K562 (cell line): ENCODE measurements around the gene ANTXRL. TPM values are rescaled to one million over a fixed set of nuclear protein-coding genes. Genes with fewer than 3 reads are reported as not detected.

ENCODE experiments used
- ATAC-seq: fragments of 200-7000 bp; cut with Tn5 transposase; 3 replicates; pipeline ENCODE4 v1.9.1; 2020; ENCODE audit warnings: moderate library complexity
- BruUV-seq: library from RNA; stranded (reverse); fragments of 400-500 nt; replicated peaks from 2 replicates; lab custom pipeline; 2021; lab: Mats Ljungman, UMichigan
- CTCF ChIA-PET: fragments of 300-600 bp; formaldehyde crosslinking; extraction: SDS; loops from one replicate; lab custom pipeline; 2021; ENCODE audit warnings: low intra/inter-chr PET ratio; lab: Yijun Ruan, JAX
- POLR2A ChIA-PET: fragments of 300-600, 350-650 bp; sonication (Branson Sonifier 250); formaldehyde crosslinking; extraction: SDS; loops from one replicate; lab custom pipeline; 2021; ENCODE audit warnings: antibody characterized with exemption, inconsistent platforms; lab: Yijun Ruan, JAX
- DNase-seq, 4 experiments: peaks; one replicate each; pipeline versions ENCODE4 v3.0.0 to v3.0.0-alpha.2; 2011 to 2018; ENCODE audit warnings: low spot score in 3 of 4, mixed read lengths in 3 of 4; ENCODE audit errors: extremely low read depth in 1 of 4
- FAIRE-seq: peaks from 2 replicates; lab custom pipeline; 2011; peaks lifted over from hg19 to GRCh38; lab: Jason Lieb, UNC
- H2AFZ ChIP-seq: 2 replicates; pipeline ENCODE4 v1.6.0; 2011; ENCODE audit warnings: low read depth, low read length, control low read depth, inconsistent platforms
- H3K27ac ChIP-seq: fragments of 200-600 bp; 3 replicates; pipeline ENCODE4 v1.8.0; 2011; ENCODE audit warnings: low read depth, mild to moderate bottlenecking, control low read depth, inconsistent platforms, low read length, moderate library complexity, mixed read lengths; ENCODE audit errors: extremely low read depth
- H3K27me3 ChIP-seq, 2 experiments: fragments of 300-600 bp in 1 of 2; 2 replicates in 1 of 2; 3 replicates in 1 of 2; pipeline versions ENCODE4 v1.6.0 to v1.8.0; 2011; ENCODE audit warnings: inconsistent platforms in 2 of 2, low read length in 2 of 2, mild to moderate bottlenecking in 1 of 2, mixed read lengths in 1 of 2, moderate library complexity in 1 of 2; ENCODE audit not compliant: control insufficient read depth in 2 of 2, insufficient read depth in 2 of 2
- H3K36me3 ChIP-seq: fragments of 300-600 bp; 3 replicates; pipeline ENCODE4 v1.8.0; 2011; ENCODE audit warnings: mild to moderate bottlenecking, low read length, inconsistent platforms; ENCODE audit not compliant: control insufficient read depth, insufficient read depth
- H3K4me1 ChIP-seq, 2 experiments: fragments of 200-600 bp in 1 of 2; replicated peaks in 1 of 2; 2 replicates in 1 of 2; 3 replicates in 1 of 2; pipeline versions ENCODE4 v1.5.1 to v1.8.0; 2011; ENCODE audit warnings: inconsistent platforms in 2 of 2, low read length in 2 of 2, mild to moderate bottlenecking in 1 of 2, mixed read lengths in 1 of 2, moderate library complexity in 1 of 2; ENCODE audit not compliant: control insufficient read depth in 2 of 2, insufficient read depth in 2 of 2
- H3K4me2 ChIP-seq: 2 replicates; pipeline ENCODE4 v1.6.1; 2011; ENCODE audit warnings: low read length, control low read depth, inconsistent platforms, mixed read lengths; ENCODE audit not compliant: insufficient read depth
- H3K4me3 ChIP-seq: fragments of 200-600 bp; sonication (generic), shearing (Covaris generic); 2 replicates; pipeline ENCODE4 v1.5.1; 2016; ENCODE audit warnings: control low read depth, inconsistent platforms
- H3K79me2 ChIP-seq: fragments of 200-600 bp; 3 replicates; pipeline ENCODE4 v1.8.0; 2011; ENCODE audit warnings: low read length, inconsistent platforms; ENCODE audit not compliant: control insufficient read depth, insufficient read depth
- H3K9ac ChIP-seq, 2 experiments: 2 replicates each; pipeline versions ENCODE4 v1.6.0 to v1.6.1; 2011; ENCODE audit warnings: low read depth in 2 of 2, low read length in 2 of 2, control low read depth in 1 of 2, inconsistent platforms in 1 of 2, mild to moderate bottlenecking in 1 of 2, mixed read lengths in 1 of 2; ENCODE audit not compliant: insufficient read depth in 1 of 2
- H3K9me1 ChIP-seq: one replicate; pipeline ENCODE4 v1.6.0; 2011; ENCODE audit warnings: inconsistent platforms, mild to moderate bottlenecking, low read length, moderate library complexity; ENCODE audit not compliant: control insufficient read depth, insufficient read depth
- H3K9me3 ChIP-seq: replicated peaks from 2 replicates; pipeline ENCODE4 v1.5.1; 2011; ENCODE audit warnings: low read depth, low read length, inconsistent platforms; ENCODE audit not compliant: control insufficient read depth, insufficient read depth
- H4K20me1 ChIP-seq: replicated peaks from 2 replicates; pipeline ENCODE4 v1.6.1; 2011; ENCODE audit warnings: low read length, inconsistent platforms, mixed read lengths; ENCODE audit not compliant: control insufficient read depth, insufficient read depth
- ARID2 ChIP-seq: fragments of 450-650 bp; IDR thresholded peaks from 2 replicates; pipeline ENCODE4 v1.6.1; 2017; ENCODE audit warnings: antibody characterized with exemption, mild to moderate bottlenecking
- BRF2 ChIP-seq: IDR thresholded peaks from 3 replicates; pipeline ENCODE4 v1.6.1; 2011; ENCODE audit warnings: borderline replicate concordance, mild to moderate bottlenecking; ENCODE audit not compliant: insufficient read length, insufficient read depth
- EHMT2 ChIP-seq: fragments of 450-650 bp; IDR thresholded peaks from 2 replicates; pipeline ENCODE4 v1.6.1; 2018; ENCODE audit warnings: antibody characterized with exemption
- GATA2 ChIP-seq: sonication (generic); formaldehyde crosslinking; IDR thresholded peaks from 2 replicates; pipeline ENCODE4 v1.4.0; 2020; ENCODE audit warnings: mild to moderate bottlenecking, missing genetic modification reagents
- KDM4B ChIP-seq, 2 experiments: fragments of 450-650 bp in 1 of 2; sonication (generic) in 1 of 2; IDR thresholded peaks; 2 replicates each; pipeline ENCODE4 v1.6.1; 2016 to 2017; ENCODE audit warnings: borderline replicate concordance in 2 of 2, antibody characterized with exemption in 1 of 2, low read depth in 1 of 2, mild to moderate bottlenecking in 1 of 2
- MYNN ChIP-seq, 2 experiments: sonication (generic); formaldehyde crosslinking in 1 of 2; IDR thresholded peaks; 2 replicates each; pipeline versions ENCODE4 v1.5.0 to v1.6.1; 2016 to 2020; ENCODE audit warnings: antibody characterized with exemption in 1 of 2, missing genetic modification reagents in 1 of 2
- SRSF1 ChIP-seq: fragments of 200-400 bp; formaldehyde crosslinking; IDR thresholded peaks from 2 replicates; pipeline ENCODE4 v1.6.1; 2017; ENCODE audit warnings: mild to moderate bottlenecking, low read depth, low read length, moderate library complexity
- THAP12 ChIP-seq: fragments of 250-450 bp; sonication (Bioruptor Pico); IDR thresholded peaks from 2 replicates; pipeline ENCODE4 v1.9.0; 2021; ENCODE audit warnings: mild to moderate bottlenecking, inconsistent platforms
- ZNF76 ChIP-seq: fragments of 250-450 bp; sonication (Bioruptor Pico); IDR thresholded peaks from 2 replicates; pipeline ENCODE4 v1.4.0; 2020; ENCODE audit warnings: mild to moderate bottlenecking, moderate library complexity, borderline replicate concordance
- WGBS: fragments of 100-300 bp; shearing (Covaris generic); methylation state at CpG from one replicate; pipeline ENCODE4 v1.1.6; 2016; ENCODE audit warnings: low coverage, mixed read lengths; ENCODE audit not compliant: insufficient coverage; ENCODE audit errors: missing lambda C conversion rate; 5-methylcytosine and 5-hydroxymethylcytosine counted together
- in situ Hi-C: fragments of 300-500 bp; cut with MboI; formaldehyde crosslinking; loops from 4 replicates; pipeline ENCODE4 v1.15.0; 2018; ENCODE audit warnings: inconsistent platforms, mixed read lengths
- intact Hi-C: fragments of 100-400 bp; cut with micrococcal nuclease; formaldehyde crosslinking; loops from 2 replicates; pipeline ENCODE4 v1.14.2; 2022
- polyA plus RNA-seq, 8 experiments: library from polyadenylated mRNA; depleted of rRNA in 4 of 8; stranded (reverse) in 5 of 8; unstranded in 3 of 8; fragments of >200 nt; fragmentation: Nextera tagmentation in 2 of 8; fragmentation: Illumina TruSeq in 1 of 8; extraction: Ambion mirVana in 2 of 8; extraction: Trizol in 1 of 8; gene quantifications; 2 replicates each; pipeline versions ENCODE4 v1.2.1 to v1.2.3, GENCODE V29; 2011 to 2014; ENCODE audit warnings: inconsistent platforms in 1 of 8, missing spikeins in 1 of 8
- total RNA-seq, 7 experiments: library from RNA; depleted of rRNA in 6 of 7; stranded (reverse); fragments of >200 nt in 6 of 7; fragmentation: Illumina TruSeq in 2 of 7; extraction: Trizol in 2 of 7; gene quantifications; 2 replicates each; pipeline versions ENCODE4 v1.2.1 to v1.2.3, GENCODE V29; 2011 to 2021; ENCODE audit warnings: low replicate concordance in 1 of 7
- TF ChIP-seq, protein P1 (sequence below): conservative IDR thresholded peaks from 2 replicates; pipeline ENCODE4 v1.6.1; 2011; ENCODE audit warnings: low read depth, mild to moderate bottlenecking, low read length; ENCODE audit not compliant: control insufficient read depth

The ANTXRL gene
- total and polyA plus RNA-seq, 9 of the 15 experiments (the other 6 are each of a cell fraction or from before 2014, with no cell fraction given), result not detected

- ATAC-seq (no peak), FAIRE-seq (no peak), DNase-seq (no peak)
- peaks cover 0 to 16% of the 10 kb centered on the region in 2 experiments; a peak in 2 of 5 replicates for H3K4me1 ChIP-seq
- no peak overlapping the region for H3K27ac ChIP-seq
- 9% methylated on average over 8 of the region's 8 CpGs for WGBS
- no peaks in the 10 kb centered on the region for H3K9me3 ChIP-seq
- H2AFZ ChIP-seq, result no peak overlapping the region
- no peaks in the 10 kb centered on the region for H3K79me2 ChIP-seq
- TF ChIP-seq BRF2, result no peak
- no peak for TF ChIP-seq GATA2 (CRISPR knock-in tag)
- no peak for TF ChIP-seq MYNN (IDR thresholded peaks at IDR 0.05)
- TF ChIP-seq MYNN (CRISPR knock-in tag; IDR thresholded peaks at IDR 0.05), result no peak
- TF ChIP-seq SRSF1, result no peak
- TF ChIP-seq, protein P1, sequence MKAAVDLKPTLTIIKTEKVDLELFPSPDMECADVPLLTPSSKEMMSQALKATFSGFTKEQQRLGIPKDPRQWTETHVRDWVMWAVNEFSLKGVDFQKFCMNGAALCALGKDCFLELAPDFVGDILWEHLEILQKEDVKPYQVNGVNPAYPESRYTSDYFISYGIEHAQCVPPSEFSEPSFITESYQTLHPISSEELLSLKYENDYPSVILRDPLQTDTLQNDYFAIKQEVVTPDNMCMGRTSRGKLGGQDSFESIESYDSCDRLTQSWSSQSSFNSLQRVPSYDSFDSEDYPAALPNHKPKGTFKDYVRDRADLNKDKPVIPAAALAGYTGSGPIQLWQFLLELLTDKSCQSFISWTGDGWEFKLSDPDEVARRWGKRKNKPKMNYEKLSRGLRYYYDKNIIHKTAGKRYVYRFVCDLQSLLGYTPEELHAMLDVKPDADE, result no peak
- no peak for TF ChIP-seq ZNF76 (CRISPR knock-in tag)
- TF ChIP-seq ARID2, result no peak
- no peak for TF ChIP-seq KDM4B (IDR thresholded peaks at IDR 0.05; ENCODE audit: borderline replicate concordance in 2 of 2, low read depth in 1 of 2)
- no peak for TF ChIP-seq EHMT2
- no peak for TF ChIP-seq THAP12 (CRISPR knock-in tag)
- in situ Hi-C loops, result loop anchor here (25.0 kb wide), 1 partner anchor 1593 kb away; no protein-coding TSS in a partner anchor
- H3K9ac ChIP-seq, result peak overlapping the region in 1 of 2 experiments; percentile 32; a peak in 1 of 4 replicates
- peaks cover 15 to 72% of the 10 kb centered on the region in 2 experiments for H3K27me3 ChIP-seq
- H4K20me1 ChIP-seq, result no peaks in the 10 kb centered on the region; the same call in 1 of the 2 replicates
- no peaks in the 10 kb centered on the region for H3K36me3 ChIP-seq
- BruUV-seq, result no TSS peak
- H3K4me3 ChIP-seq, result no peak overlapping the region
- ChIA-PET CTCF (no interaction called here), POLR2A (interaction anchor here (0.6 kb wide), 1 partner anchor 257 kb away, joined by 3 read pairs; no protein-coding TSS in a partner anchor)
- intact Hi-C loops, result no loop called here
- no peaks in the 10 kb centered on the region for H3K9me1 ChIP-seq
- no peak overlapping the region for H3K4me2 ChIP-seq
Measured at GRCh38 chr10:46294641-46295220, 7.9 kb downstream of the ANTXRL start.
